Activated CD4-positive, alpha-beta T cell treated with anti-CD3 and anti-CD28 coated beads, Interleukin-2, amount 50 U/mL, for 1 hour (primary cell): ENCODE measurements around the gene ADAMTS18.
"Not testable (repeated sequence)": the region's sequence is repeated elsewhere in the genome, so short reads cannot be mapped to it uniquely, and the experiment has no call there.

Source experiments
- DNase-seq: peaks from one replicate; pipeline ENCODE4 v3.0.0-alpha.2; 2020

The ADAMTS18 gene

DNA sequence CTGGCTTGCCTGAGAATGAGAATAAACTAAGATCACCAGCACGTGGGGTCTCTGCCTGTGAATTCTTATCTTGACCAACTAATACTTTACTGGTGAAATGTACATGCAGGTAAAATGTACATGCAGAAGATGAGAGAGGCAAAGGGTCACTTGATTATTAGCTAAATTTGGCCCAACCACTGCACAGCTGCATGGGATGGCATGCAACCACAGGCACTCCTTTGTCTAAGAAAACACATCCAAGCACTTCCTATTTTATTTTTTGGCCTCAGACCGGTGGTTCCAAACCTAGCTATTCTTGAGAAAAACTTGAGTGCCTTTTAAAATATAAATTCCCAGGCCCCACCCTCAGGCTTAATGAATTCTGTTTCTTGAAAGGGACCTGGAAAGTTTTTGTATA lies 157.7 kb downstream of the ADAMTS18 start:
- DNase-seq, result no peak

DNA sequence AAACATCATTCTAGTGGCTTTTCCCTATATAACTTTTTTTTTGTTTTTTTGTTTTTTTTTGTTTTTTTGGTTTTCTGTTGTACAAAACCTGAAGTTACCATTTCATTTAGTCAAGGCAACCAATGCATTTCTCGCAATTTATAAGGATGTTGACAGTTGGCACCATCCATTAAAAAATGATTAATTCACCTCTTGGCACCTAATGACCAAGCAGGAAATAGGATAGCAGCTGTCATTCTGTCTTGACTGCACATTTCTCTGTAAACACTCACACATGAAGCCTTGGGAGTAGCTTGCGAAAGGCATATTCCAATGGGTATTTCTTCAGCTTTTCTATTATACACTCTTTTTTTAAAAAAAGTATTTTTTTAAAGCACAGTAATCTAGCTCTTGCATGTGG lies 158.2 kb downstream of the ADAMTS18 start:
- no peak for DNase-seq

DNA sequence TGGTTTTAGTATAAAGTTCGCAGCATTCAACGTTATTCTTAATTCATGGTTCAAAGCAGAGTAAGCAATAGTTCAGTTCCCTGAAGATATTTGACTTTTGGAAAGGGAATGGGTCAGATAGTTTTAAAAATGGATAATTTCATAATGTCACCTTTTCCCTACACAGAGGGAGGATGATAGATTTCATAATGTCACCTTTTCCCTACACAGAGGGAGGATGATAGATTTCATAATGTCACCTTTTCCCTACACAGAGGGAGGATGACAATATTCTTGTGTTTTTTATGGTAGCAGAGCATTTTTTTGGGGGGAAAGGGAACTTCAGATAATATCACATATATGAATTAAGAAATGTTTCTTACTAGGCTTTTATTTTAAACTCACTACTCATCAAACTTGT lies 159.5 kb downstream of the ADAMTS18 start:
- DNase-seq, result not testable (repeated sequence)

DNA sequence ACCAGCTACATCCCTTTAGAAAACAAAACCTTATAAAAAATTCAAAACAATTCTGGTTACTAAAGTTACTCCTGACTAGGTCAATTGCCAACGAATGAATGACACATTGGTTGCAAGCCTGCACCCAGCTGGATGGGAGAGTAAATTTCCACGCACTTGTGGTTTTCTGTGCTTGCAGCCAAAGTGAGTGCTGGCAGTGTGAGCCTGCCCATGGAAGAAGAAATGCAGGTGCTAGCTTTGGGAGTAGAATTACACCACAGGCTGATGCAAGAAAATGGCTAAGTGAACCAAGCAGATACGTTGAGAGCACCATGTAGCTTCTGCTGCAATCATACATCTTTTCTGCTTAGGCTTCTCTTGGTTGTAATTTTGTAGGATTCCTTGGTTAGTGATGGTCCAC lies 161.0 kb downstream of the ADAMTS18 start:
- no peak for DNase-seq

DNA sequence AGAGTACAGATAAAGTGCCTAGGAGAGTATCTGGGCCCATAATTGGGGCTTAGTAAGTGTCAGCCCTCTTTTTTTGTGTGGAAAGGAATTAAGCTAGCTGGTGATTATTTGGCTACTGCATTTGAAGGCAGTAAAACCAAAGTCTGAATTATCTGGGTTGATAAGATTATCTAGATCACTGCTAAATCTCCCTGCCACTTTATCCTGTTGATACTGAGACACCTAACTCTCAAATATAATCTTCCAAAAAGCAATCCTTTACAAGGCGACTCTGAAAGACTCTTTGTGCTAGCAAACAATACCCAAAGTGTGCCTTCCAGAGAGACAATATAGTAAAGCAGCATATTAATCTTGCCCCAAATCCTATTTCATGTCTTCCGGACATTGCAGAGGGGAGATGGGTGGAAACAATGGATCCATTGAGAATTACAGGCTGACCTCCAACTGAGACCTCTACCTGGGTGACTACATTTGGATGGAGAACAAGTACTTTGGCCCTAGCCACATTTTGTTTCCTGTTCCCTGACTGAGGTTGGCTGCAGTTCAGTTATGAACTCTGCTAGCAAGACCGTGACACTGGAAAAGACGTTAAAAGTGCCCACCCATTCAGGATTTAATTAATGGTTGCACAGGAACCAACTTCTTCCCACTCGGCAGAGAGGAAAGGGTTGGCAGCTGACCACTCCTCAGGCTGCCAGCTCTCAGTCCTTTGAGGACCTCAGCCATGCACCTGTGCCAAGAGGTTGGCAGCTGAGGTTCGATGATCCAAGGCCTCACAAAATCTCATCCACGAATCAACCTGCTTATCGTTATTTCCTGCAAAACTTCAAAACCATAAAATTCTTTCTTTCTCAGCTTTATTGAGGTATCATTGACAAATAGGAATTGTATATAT lies 163.1 kb downstream of the ADAMTS18 start:
- DNase-seq, result no peak

DNA sequence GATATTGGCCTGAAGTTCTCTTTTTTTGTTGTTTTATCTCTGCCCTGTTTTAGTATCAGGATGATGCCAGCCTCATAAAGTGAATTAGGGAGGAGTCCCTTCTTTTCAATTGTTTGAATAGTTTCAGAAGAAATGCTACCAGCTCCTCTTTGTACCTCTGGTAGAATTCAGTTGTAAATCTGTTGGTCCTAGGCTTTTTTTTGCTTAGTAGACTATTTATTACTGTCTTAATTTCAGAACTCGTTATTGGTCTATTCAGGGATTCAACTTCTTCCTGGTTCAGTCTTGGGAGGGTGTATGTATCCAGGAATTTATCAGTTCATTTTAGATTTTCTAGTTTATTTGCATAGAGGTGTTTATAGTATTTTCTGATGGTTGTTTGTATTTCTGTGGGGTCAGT lies 168.6 kb downstream of the ADAMTS18 start:
- DNase-seq, result not testable (repeated sequence)

DNA sequence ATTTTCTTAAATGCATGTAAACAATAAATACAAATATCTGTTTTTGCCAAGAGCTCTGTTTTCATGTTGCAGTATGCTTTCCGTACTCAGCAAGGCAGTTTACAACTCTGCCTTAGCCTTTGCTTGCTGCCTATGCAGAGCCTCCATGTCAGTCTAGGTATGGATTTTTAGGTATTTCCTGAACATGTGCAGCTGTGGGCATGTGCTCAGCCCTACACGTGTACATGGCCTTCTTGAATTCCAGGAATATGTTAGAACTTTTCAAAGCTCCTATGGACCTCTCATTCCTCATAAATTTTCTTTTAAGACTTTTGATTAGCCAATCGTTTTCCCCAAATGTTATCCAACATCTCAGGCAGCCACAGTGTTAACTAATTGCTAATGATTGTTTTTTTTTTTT lies 171.9 kb downstream of the ADAMTS18 start:
- no peak for DNase-seq

DNA sequence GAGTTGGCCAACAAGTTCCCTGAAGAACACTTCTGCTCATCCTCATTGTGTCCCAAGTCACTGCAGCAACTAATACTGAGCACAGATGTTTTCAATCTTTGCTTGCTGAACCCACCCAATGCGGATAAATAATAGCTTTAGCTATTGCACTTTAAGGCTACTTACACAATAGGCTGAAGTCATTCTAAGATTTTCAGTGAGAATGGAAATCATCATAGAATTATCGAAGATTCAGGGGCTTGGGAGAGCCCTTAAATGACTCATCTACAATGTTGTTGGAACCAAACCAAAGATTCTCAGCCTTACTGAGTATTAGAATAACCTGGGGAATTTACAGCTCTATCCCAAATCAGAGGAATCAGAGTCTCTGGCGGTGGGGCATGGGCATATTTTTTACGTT lies 184.4 kb downstream of the ADAMTS18 start:
- no peak for DNase-seq

DNA sequence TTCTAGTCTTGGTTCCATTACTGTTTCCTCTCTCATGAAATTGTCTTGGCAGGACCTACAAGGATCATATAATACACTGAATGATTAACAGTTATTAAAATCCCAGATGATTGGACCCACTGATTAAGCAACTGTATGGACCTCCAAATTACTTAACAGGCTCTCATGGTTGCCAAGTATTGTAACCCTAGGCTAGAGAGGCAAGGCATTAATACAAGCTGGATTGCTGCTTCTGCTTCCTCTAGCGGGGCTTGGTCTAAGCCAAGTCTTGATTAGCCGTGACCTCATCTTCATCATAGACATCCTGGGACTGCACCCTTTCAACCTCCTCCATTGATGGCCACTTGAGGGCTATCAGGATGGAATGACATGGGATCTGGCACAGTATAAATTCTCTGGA lies 188.7 kb downstream of the ADAMTS18 start:
- no peak for DNase-seq

DNA sequence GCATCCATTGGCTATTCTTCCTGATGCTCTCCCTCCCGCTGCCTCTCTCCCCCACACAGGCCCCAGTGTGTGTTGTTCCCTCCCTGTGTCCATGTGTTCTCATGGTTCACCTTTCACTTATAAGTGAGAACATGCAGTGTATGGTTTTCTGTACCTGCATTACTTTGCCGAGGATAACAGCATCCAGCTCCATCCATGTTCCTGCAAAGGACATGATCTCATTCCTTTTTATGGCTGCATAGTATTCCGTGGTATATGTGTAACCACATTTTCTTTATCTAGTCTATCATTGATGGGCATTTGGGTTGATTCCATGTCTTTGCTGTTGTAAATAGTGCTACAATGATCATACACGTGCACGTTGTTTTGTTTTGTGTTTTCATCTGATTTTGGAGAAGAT lies 192.4 kb downstream of the ADAMTS18 start:
- not testable (repeated sequence) for DNase-seq

DNA sequence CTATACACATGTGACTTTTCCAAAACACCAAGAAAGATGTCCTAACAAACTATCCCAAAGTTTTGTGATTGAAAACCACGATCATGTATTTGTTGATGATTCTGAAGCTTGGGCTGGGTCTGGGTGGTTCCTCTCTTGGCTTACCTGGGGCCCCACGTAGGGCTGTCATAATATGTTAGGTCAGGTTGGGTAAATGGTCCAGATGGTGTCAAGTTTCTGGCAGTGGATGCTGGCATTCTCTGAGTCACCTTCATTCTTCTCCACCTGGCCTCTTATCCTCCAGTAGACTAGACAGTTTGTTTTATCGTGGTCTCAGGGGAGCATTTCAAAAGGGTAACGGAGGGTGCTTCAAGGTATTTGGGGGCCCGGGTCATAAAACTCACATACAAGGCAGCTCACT lies 196.2 kb downstream of the ADAMTS18 start:
- no peak for DNase-seq

DNA sequence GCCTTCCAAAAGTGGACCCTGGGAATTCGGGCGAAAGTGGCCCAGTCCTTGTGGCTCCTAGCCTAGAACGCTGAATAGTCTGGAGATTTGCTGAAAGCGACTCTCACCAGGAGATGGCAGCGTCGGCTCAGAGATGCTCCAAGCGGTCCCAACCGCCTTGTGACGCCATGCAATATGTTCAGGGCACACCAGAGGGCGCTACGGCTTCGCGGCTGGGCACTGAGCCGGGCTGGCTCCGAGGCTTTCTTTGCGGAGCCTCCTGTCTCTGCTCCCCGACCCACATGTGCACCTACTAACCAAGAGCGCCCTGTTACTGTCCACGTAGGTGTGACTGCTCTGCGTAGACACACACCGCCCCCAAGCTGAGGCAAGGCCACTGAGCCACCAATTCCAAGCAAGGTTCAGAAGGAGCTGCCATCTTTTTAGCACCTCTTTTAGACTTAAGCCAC lies 198.7 kb downstream of the ADAMTS18 start:
- DNase-seq, result peak; percentile 88

DNA sequence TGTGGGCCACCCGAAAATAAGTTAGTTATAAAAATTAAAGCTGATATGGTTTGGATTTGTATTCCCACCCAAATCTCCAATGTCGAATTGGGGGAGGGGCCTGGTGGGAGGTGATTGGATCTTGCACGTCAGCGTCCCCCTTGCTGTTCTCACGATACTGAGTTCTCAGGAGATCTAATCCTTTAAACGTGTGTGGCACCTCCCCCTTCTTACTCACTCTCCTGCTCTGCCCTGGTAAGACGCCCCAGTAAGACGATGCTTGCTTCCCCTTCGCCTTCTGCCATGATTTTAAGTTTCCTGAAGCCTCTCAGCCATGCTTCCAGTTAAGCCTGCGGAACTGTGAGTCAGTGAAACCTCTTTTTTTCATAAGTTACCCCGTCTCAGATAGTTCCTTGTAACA lies 200.2 kb downstream of the ADAMTS18 start:
- no peak for DNase-seq

DNA sequence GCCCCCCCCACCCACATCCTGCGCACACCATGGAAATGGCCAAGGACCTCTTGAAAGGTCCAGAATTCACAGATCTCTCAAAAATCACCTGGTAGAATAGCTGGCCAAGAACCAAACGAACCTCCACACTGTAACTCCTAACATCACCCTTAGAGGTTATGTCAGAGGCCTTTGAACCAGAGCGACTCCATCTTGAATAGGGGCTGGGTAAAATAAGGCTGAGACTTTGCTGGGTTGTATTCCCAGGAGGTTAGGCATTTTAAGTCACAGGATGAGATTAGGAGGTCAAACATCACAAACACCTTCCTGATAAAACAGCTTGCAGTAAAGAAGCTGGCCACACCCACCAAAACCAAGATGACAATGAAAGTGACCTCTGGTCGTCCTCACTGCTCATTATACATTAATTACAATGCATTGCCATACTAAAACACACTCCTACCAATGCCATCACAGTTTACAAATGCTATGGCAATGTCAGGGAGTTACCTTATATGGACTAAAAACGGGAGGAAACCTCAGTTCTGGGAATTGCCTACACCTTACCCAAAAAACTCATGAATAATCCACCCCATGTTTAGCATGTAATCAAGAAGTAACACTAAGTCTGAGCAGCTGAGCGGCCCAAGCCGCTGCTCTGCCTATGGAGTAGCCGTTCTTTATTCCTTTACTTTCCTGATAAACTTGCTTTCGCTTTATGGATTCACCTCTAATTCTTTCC lies 200.9 kb downstream of the ADAMTS18 start:
- no peak for DNase-seq
